HG03064 (cell line): ENCODE measurements around the gene CXCL3.

Source experiments
- ATAC-seq: cut with Tn5 transposase; IDR thresholded peaks from one replicate; pipeline ENCODE4 v1.9.1; 2021; ENCODE audit warnings: low read depth; ENCODE audit not compliant: unreplicated experiment

CXCL3 gene

DNA sequence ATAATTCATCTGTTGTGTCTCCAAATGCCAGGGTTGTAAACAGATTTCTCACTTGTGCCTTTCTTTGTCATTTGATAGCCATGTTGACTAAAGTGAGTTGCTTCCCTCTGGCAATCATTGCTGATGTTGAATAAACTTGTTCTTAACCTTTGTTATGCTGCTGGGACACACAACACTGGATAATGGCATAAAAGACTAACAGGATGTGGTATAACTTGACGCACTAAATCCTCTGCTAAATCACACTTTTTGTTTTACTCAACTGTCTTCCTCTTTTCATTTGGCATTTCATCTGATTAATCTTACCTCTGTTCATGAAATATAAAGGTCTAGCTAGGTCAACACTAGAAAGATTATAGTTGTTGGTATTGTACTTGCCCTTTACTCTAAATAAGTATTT lies 22.4 kb downstream of the CXCL3 start:
- no peak for ATAC-seq

DNA sequence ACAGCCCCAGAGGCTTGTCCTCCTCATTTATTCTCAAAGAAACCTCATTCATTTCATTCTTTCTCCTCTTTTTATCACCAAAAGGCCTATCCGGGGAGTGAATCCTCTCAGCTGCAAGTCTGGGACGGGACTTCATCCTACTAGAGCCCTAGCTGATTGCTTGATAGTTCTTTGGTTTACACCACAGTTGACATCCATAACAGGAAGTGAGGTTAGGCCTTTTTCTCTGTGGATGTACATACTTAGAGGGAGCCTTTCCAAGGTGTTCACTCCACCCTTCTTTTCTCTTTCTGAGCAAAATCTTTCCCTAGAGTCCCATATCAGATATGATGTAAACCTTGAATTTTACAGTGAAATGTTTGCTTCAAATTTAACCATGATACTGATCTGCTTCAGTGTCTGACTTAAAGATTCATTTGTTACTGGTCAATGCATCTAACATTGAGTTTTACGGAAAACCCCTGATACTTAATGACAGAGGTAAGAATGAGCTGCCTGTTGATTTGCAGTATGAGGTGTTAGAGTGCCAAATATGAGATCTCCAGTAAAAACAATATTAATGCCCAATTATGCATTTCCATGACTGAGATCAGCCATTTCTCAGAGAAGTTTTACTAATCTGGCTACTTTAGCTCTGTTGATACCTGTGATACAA lies 23.2 kb downstream of the CXCL3 start:
- ATAC-seq = no peak

DNA sequence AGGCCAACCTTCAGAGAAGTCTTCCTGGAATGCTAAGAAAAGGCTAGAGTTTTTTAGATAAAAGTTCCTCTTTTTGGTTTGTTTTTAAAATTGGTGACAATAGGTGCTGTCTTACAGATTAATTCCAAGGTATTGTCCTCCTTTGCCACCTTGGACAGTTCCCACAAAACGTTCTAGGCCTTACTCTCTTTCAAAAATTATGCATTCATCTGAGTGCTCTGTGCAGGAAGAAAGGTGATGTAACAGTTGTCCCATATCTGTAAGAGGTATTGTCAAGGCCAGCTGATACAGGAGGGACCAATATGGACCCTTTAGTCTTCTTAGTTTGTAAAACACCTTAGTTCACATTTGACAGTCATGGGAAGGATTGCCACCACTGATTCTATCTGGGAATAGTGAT lies 24.2 kb downstream of the CXCL3 start:
- ATAC-seq = no peak

DNA sequence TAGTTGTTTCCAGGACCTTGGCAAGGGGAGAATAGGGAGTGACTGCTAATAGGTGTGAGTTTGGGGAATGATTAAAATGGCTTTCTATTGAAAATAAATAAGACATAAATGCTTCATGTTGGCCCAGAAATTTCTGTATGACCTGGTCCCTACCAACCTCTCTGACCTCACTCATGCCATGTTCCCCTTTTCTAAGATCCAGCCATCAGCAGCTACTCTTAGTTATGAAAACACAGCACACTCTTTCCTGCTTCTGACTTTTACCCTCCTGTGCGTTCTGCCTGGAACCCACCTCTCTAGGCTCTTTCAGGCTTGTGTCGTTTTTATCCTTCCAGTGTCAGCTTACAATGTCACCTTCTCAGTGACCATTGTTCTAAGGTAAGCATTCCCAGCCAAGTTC lies 25.2 kb downstream of the CXCL3 start:
- no peak for ATAC-seq

DNA sequence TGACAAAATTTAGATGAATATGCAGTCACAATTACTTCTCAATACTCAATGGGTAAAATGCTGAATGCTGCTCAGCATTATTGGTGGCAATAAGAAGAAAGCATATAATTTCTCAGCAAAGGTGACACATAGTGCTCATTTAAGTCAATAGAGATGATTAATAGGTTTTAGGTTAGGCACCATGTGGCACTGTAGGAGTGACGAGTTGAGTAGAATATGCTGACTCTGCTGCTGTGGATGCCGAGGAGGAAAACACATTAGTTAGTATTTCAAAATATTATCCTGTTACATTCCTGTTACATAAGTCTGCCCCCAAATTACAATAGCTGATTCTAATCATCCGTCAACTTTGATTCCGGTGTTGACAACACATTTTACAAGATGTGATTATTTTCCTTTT lies 26.4 kb downstream of the CXCL3 start:
- no peak for ATAC-seq

DNA sequence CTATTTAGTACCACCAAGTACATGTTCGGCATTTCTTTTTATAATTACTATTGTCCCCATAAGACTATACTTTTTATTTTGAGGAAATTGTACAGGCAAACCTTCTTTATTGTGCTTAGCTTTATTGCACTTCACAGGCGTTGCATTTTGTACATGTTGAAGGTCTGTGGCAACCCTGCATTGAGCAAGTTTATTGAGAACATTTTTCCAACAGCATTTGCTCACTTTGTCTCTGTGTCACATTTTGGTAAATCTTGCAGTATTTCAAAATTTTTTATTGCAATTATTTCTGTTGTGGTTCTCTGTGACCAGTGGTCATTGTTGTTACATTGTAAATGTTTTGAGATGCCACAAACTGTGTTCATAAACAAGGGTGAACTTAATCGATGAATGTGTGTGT lies 29.2 kb downstream of the CXCL3 start:
- no peak for ATAC-seq

DNA sequence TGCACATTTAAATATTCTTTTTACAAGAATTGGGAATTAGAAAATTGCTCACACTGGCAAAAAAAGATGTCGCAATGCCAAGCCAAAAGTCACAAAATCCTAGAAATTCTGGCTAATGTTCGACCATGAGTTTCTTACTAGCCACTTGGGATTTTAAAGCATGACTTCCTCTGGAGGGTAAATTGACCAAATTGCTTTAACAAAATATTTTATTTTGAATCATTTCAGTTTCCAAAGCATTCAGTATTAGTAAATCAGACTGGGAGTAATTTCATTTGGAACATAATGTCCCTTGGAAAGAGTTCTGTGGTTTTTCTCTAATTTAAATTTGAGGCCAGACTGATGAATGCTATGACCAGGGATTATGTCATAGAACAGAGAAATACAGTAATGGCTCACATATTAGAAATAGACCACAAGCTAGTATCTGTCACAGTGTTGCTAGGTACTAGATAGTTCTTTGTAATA lies 32.4 kb downstream of the CXCL3 start:
- ATAC-seq = no peak

DNA sequence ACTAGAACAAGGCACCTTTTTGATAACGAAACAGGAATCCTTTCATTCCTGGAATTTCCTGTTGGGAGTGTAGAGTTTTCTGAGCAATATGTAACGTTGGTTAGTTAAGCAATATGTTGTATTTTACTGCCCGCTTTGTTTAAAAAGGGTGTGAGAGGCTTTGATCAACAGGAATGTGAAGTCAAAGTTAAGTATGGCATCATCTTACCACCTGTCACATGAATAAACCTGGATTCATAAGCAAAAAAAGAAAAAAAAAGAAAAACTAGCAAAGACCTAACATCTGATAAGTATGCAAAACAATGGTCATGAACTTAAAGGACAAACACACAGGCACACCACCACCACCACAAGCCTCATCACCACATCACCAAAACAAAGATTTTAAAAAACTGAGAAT lies 33.0 kb downstream of the CXCL3 start:
- no peak for ATAC-seq

DNA sequence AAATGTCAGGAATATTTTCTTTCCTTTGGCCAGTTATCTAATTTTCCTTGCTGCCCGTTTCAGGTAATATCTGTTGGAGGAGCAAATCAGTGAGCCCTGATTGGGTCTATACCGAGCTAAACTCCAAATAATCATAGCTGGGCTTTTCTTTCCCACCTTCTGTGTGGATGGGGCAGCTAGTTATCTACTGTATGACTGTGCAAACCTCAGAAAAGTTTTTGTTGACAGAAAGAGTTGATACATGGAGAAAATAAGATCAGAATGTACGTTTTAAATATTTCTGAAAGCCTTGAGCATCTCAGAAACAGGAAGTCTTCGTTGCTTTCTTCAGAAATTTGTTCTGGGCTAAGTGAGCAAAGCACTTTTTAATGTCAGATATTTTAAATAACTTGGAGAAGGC lies 33.8 kb downstream of the CXCL3 start:
- no peak for ATAC-seq

DNA sequence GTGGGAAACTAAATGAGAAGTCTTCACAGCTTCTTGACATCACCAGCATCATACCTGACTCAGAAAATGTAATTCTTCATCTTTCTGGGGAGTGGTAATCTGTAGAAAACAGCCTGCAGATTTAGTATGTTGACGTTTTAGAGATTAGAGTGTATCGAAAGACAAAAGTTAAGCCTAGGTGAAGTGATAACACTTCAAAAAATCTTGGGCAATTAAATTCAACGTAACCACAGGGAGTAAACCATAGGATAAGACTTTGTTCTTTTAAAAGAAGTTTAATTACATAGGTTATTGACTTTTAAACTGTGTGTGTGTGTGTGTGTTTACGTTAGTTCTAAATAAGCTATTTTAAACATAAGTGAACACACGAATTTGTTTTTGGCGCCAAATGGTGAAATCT lies 38.2 kb downstream of the CXCL3 start:
- no peak for ATAC-seq

DNA sequence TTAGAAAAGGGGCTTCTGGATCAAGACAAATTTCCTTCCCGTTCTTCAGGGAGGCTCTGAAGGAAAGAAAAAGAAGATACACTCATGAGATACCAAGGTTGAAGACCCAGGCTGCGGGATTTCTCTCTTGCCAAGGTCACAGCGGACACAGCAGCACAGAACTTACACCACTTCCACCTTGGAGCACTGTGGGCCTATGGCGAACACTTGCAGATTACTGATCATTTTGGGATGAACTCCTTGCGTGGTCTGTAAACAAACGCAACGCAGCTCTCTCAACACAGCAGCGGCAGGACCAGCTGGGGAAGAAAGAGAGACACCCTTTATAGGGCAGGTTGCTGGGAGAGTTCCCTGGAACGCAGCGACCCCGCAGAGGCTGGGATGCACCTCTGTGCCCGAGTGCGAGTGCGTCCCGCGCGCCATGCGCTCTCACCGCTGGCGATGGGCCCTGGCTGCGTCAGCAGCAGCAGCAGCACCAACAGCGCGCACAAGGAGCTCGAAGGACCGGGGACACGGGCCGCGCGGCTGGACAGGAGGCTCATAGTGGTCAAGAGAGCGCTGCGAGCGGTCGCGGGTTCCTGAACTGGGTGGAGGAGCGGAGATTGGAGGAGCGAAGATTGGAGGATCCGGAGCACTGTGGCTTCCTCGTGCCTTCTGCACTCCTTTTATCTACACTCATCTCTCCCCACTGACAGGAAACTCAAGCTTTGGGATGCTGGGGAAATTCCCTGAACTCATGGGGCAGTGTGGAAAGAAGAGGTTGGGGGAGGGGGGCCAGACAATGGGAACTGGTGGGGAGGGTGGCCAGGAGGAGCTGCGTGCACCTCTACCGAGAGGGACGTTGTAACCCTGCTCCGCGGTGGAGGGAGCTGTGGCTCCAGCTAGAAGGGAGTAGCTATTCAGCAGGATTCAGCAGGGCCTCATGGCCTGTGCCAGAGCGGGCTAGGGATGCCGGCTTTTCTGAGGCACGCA lies 40.2 kb downstream of the CXCL3 start, which contains the start of gene CXCL5:
TSS of gene CXCL5 (minus strand) at position 638 of the 972 bp plus-strand sequence. CDS start at position 542, 96 bp downstream.
- ATAC-seq = no peak

DNA sequence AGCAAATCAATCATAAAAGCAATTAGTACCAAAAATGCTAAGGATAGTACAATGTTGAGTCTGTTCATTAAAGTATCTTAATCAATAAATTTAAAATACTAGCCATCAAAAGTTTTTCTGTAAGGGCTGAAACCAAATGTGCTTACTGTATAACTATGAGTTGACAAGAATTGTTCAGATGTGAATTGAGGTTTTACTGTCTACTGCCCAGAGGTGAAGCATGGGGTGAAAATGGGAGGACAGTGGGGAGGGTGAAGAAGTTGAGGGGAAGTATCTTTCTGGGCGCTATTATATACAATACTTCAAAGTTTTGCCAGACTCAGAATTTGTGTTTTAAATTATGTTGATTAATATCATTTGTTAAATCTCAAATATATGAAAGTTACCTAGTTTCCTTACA lies 46.4 kb downstream of the CXCL3 start:
- no peak for ATAC-seq

DNA sequence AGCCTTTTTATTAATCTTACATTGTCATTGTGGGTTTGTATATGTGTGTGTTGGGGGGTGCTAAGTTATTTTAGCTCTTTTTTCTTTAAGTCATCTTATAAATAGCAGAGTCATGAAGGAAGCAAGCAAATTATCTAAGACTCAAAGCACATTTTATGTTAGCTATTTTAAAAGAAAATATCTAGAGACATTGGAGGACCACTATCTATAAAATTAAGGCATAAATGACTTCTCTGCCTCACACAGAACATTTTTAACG lies 46.8 kb downstream of the CXCL3 start:
- ATAC-seq = no peak

DNA sequence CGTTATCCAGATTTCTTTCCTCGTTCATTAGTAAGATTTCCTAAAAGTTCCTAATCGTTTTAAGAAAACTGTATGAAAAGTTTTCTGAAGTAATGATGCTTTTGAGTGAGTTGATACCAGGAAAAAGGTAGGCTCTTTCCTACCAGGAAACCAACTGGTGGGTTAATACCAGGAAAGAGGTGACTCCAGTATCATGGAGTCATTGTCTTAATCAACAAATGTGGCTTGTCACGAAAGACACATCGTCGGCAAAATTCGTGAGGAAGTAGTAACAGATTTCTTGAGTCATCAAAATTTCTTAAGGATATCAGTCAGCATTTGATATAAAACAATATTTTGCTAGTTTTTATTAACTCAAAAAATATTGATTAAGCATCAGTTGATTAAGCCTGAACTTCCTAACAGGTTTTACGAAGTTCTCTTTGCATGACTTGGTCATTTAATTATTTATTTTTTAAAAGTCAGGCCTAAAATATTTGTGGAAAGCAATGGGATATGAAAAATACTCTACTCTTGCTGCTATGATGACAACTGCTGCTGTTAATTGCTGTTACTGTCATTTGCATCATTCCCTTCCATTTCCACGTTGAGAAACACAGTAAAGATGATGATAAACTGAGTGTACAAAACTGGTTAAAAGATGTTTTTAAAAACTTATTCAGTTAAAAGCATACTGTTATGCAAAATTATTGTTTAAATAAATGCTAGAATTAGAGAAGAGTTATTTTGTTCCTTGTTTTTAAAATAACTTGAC lies 47.3 kb downstream of the CXCL3 start:
- no peak for ATAC-seq

DNA sequence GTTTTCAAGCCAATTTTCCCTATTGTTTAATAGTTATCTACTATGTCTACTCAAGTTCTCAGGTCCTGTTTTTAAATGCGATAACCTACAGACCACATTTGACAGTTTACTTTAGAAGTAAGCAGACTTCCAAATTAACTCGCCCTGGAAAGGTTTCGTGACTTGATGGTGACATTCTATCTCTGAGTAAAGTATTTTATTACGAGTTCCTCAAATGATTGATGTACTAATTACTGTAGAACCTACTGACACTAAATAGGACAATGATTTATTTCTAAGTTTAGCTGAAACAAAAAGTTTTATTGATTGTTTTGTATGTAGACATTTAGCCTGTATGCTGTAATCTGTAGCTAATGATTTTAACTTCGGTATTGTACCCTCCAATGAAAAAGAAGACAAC lies 48.6 kb downstream of the CXCL3 start:
- ATAC-seq = no peak

DNA sequence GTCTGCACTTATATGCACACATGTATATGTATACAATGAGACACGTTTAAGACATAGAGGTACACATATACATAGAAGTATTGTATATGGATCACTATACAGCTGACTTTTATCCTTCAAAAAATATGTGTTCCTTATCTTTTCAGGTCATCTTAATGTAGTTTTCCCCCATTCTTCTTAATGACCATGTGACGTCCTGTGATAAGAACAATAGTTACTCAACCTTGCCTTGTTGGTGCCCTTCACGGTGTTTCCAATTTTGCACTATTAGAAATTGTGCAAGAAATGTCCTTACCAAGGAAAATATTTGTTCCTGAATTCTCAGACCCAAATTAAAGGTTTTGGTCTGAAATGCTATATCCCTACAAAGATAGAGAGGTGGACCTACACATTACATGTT lies 49.5 kb downstream of the CXCL3 start:
- no peak for ATAC-seq

DNA sequence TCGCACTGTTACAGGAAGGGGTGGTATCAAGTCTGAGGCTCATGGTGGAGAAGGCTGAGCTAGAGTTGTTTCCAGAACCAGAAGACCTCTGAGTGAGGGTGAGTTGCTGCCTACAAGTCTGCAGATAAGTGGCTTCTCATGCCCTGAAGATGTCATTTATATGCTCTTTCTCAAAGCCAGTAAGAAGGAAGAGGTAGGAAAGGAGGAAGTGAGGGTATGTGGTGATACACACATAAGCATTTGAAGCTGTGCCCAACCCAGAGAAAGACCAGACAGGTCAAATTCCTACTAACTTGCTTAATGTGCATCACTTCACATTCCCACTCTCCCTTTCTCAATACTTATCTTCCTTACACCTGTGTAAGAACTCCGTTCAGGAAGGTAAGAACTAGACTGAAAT lies 50.4 kb downstream of the CXCL3 start, which contains the start of gene PPBP:
TSS of gene PPBP (minus strand) at position 130 of the 400 bp plus-strand sequence. CDS start at position 43, 87 bp downstream.
- no peak for ATAC-seq
